K562 (cell line): ENCODE measurements around the gene LRCOL1. TPM values are rescaled to one million over a fixed set of nuclear protein-coding genes. Genes with fewer than 3 reads are reported as not detected.

Source experiments
- ATAC-seq: fragments of 200-7000 bp; cut with Tn5 transposase; 3 replicates; pipeline ENCODE4 v1.9.1; 2020; ENCODE audit warnings: moderate library complexity
- BruUV-seq: library from RNA; stranded (reverse); fragments of 400-500 nt; replicated peaks from 2 replicates; lab custom pipeline; 2021; lab: Mats Ljungman, UMichigan
- CTCF ChIA-PET: fragments of 300-600 bp; formaldehyde crosslinking; extraction: SDS; loops from one replicate; lab custom pipeline; 2021; ENCODE audit warnings: low intra/inter-chr PET ratio; lab: Yijun Ruan, JAX
- POLR2A ChIA-PET: fragments of 300-600, 350-650 bp; sonication (Branson Sonifier 250); formaldehyde crosslinking; extraction: SDS; loops from one replicate; lab custom pipeline; 2021; ENCODE audit warnings: antibody characterized with exemption, inconsistent platforms; lab: Yijun Ruan, JAX
- DNase-seq, 4 experiments: peaks; one replicate each; pipeline versions ENCODE4 v3.0.0 to v3.0.0-alpha.2; 2011 to 2018; ENCODE audit warnings: low spot score in 3 of 4, mixed read lengths in 3 of 4; ENCODE audit errors: extremely low read depth in 1 of 4
- FAIRE-seq: peaks from 2 replicates; lab custom pipeline; 2011; peaks lifted over from hg19 to GRCh38; lab: Jason Lieb, UNC
- H2AFZ ChIP-seq: 2 replicates; pipeline ENCODE4 v1.6.0; 2011; ENCODE audit warnings: low read depth, low read length, control low read depth, inconsistent platforms
- H3K27ac ChIP-seq: fragments of 200-600 bp; 3 replicates; pipeline ENCODE4 v1.8.0; 2011; ENCODE audit warnings: low read depth, mild to moderate bottlenecking, control low read depth, inconsistent platforms, low read length, moderate library complexity, mixed read lengths; ENCODE audit errors: extremely low read depth
- H3K27me3 ChIP-seq, 2 experiments: fragments of 300-600 bp in 1 of 2; 2 replicates in 1 of 2; 3 replicates in 1 of 2; pipeline versions ENCODE4 v1.6.0 to v1.8.0; 2011; ENCODE audit warnings: inconsistent platforms in 2 of 2, low read length in 2 of 2, mild to moderate bottlenecking in 1 of 2, mixed read lengths in 1 of 2, moderate library complexity in 1 of 2; ENCODE audit not compliant: control insufficient read depth in 2 of 2, insufficient read depth in 2 of 2
- H3K36me3 ChIP-seq: fragments of 300-600 bp; 3 replicates; pipeline ENCODE4 v1.8.0; 2011; ENCODE audit warnings: mild to moderate bottlenecking, low read length, inconsistent platforms; ENCODE audit not compliant: control insufficient read depth, insufficient read depth
- H3K4me1 ChIP-seq, 2 experiments: fragments of 200-600 bp in 1 of 2; replicated peaks in 1 of 2; 2 replicates in 1 of 2; 3 replicates in 1 of 2; pipeline versions ENCODE4 v1.5.1 to v1.8.0; 2011; ENCODE audit warnings: inconsistent platforms in 2 of 2, low read length in 2 of 2, mild to moderate bottlenecking in 1 of 2, mixed read lengths in 1 of 2, moderate library complexity in 1 of 2; ENCODE audit not compliant: control insufficient read depth in 2 of 2, insufficient read depth in 2 of 2
- H3K4me2 ChIP-seq: 2 replicates; pipeline ENCODE4 v1.6.1; 2011; ENCODE audit warnings: low read length, control low read depth, inconsistent platforms, mixed read lengths; ENCODE audit not compliant: insufficient read depth
- H3K4me3 ChIP-seq: fragments of 200-600 bp; sonication (generic), shearing (Covaris generic); 2 replicates; pipeline ENCODE4 v1.5.1; 2016; ENCODE audit warnings: control low read depth, inconsistent platforms
- H3K79me2 ChIP-seq: fragments of 200-600 bp; 3 replicates; pipeline ENCODE4 v1.8.0; 2011; ENCODE audit warnings: low read length, inconsistent platforms; ENCODE audit not compliant: control insufficient read depth, insufficient read depth
- H3K9ac ChIP-seq, 2 experiments: 2 replicates each; pipeline versions ENCODE4 v1.6.0 to v1.6.1; 2011; ENCODE audit warnings: low read depth in 2 of 2, low read length in 2 of 2, control low read depth in 1 of 2, inconsistent platforms in 1 of 2, mild to moderate bottlenecking in 1 of 2, mixed read lengths in 1 of 2; ENCODE audit not compliant: insufficient read depth in 1 of 2
- H3K9me1 ChIP-seq: one replicate; pipeline ENCODE4 v1.6.0; 2011; ENCODE audit warnings: inconsistent platforms, mild to moderate bottlenecking, low read length, moderate library complexity; ENCODE audit not compliant: control insufficient read depth, insufficient read depth
- H3K9me3 ChIP-seq: replicated peaks from 2 replicates; pipeline ENCODE4 v1.5.1; 2011; ENCODE audit warnings: low read depth, low read length, inconsistent platforms; ENCODE audit not compliant: control insufficient read depth, insufficient read depth
- H4K20me1 ChIP-seq: replicated peaks from 2 replicates; pipeline ENCODE4 v1.6.1; 2011; ENCODE audit warnings: low read length, inconsistent platforms, mixed read lengths; ENCODE audit not compliant: control insufficient read depth, insufficient read depth
- CBX5 ChIP-seq: IDR thresholded peaks from 2 replicates; pipeline ENCODE4 v1.6.1; 2014; ENCODE audit warnings: low read depth, borderline replicate concordance
- CHD4 ChIP-seq: fragments of 200-600 bp; sonication (generic); IDR thresholded peaks from 3 replicates; pipeline ENCODE4 v1.6.1; 2012; ENCODE audit warnings: low read depth, mild to moderate bottlenecking, mixed read lengths, low read length, inconsistent platforms; ENCODE audit not compliant: insufficient read depth, insufficient replicate concordance, poor library complexity, severe bottlenecking
- CREB3 ChIP-seq: fragments of 450-650 bp; conservative IDR thresholded peaks from 2 replicates; pipeline ENCODE4 v1.6.1; 2016; ENCODE audit warnings: missing genetic modification characterization, low read depth, mild to moderate bottlenecking, missing compliant biosample characterization, moderate library complexity
- FOXK1 ChIP-seq: sonication (generic); formaldehyde crosslinking; IDR thresholded peaks from 2 replicates; pipeline ENCODE4 v1.8.0; 2022; ENCODE audit warnings: missing genetic modification reagents, mild to moderate bottlenecking, borderline replicate concordance
- GATA2 ChIP-seq: sonication (generic); formaldehyde crosslinking; IDR thresholded peaks from 2 replicates; pipeline ENCODE4 v1.4.0; 2020; ENCODE audit warnings: mild to moderate bottlenecking, missing genetic modification reagents
- HNRNPLL ChIP-seq: fragments of 200-400 bp; formaldehyde crosslinking; IDR thresholded peaks from 2 replicates; pipeline ENCODE4 v1.6.1; 2017; ENCODE audit warnings: low read length, low read depth, mild to moderate bottlenecking; ENCODE audit not compliant: poor library complexity, severe bottlenecking
- MXI1 ChIP-seq: IDR thresholded peaks from 2 replicates; pipeline ENCODE4 v1.6.1; 2011; ENCODE audit warnings: low read depth, mild to moderate bottlenecking, improper control_type of control experiment, low read length
- MYBL2 ChIP-seq, 2 experiments: fragments of 450-650 bp in 1 of 2; sonication (generic) in 1 of 2; formaldehyde crosslinking in 1 of 2; IDR thresholded peaks; 2 replicates each; pipeline versions ENCODE4 v1.6.1 to v1.8.1; 2017 to 2022; ENCODE audit warnings: borderline replicate concordance in 1 of 2, inconsistent platforms in 1 of 2, low read depth in 1 of 2, mild to moderate bottlenecking in 1 of 2, missing genetic modification reagents in 1 of 2, moderate library complexity in 1 of 2
- NFRKB ChIP-seq: fragments of 450-650 bp; IDR thresholded peaks from 2 replicates; pipeline ENCODE4 v1.6.1; 2016; ENCODE audit warnings: low read depth
- NR0B1 ChIP-seq: fragments of 450-650 bp; IDR thresholded peaks from one replicate; pipeline ENCODE4 v1.6.1; 2018; ENCODE audit warnings: mild to moderate bottlenecking, moderate library complexity; ENCODE audit not compliant: partially characterized antibody
- POLR2A ChIP-seq: fragments of 450-650 bp; conservative IDR thresholded peaks from 2 replicates; pipeline ENCODE4 v1.6.1; 2016
- POLR2B ChIP-seq: fragments of 450-650 bp; IDR thresholded peaks from 2 replicates; pipeline ENCODE4 v1.6.1; 2018; ENCODE audit warnings: low read depth; ENCODE audit not compliant: partially characterized antibody
- PTTG1 ChIP-seq: fragments of 450-650 bp; IDR thresholded peaks from 2 replicates; pipeline ENCODE4 v1.6.1; 2016; ENCODE audit warnings: low read depth, mild to moderate bottlenecking, missing genetic modification characterization, missing compliant biosample characterization
- SETDB1 ChIP-seq: IDR thresholded peaks from one replicate; pipeline ENCODE4 v1.6.1; 2012; ENCODE audit warnings: low read length, control low read depth, inconsistent platforms
- TCFL5 ChIP-seq: fragments of 250-450 bp; sonication (Bioruptor Pico); conservative IDR thresholded peaks from 2 replicates; pipeline ENCODE4 v1.6.1; 2021; ENCODE audit warnings: mild to moderate bottlenecking, moderate library complexity, matching md5 sums
- WHSC1 ChIP-seq: IDR thresholded peaks from one replicate; pipeline ENCODE4 v1.6.1; 2012; ENCODE audit warnings: low read length, control low read depth, inconsistent platforms
- ZBTB34 ChIP-seq: fragments of 250-450 bp; sonication (Bioruptor Pico); IDR thresholded peaks from 2 replicates; pipeline ENCODE4 v1.8.0; 2021; ENCODE audit warnings: mild to moderate bottlenecking, moderate library complexity
- ZNF174 ChIP-seq: fragments of 250-450 bp; sonication (Bioruptor Pico); IDR thresholded peaks from 2 replicates; pipeline ENCODE4 v1.4.0; 2020; ENCODE audit warnings: mild to moderate bottlenecking
- ZNF445 ChIP-seq: fragments of 250-450 bp; sonication (Bioruptor Pico); IDR thresholded peaks from 2 replicates; pipeline ENCODE4 v1.4.0; 2020; ENCODE audit warnings: low read depth, mild to moderate bottlenecking, moderate library complexity
- WGBS: fragments of 100-300 bp; shearing (Covaris generic); methylation state at CpG from one replicate; pipeline ENCODE4 v1.1.6; 2016; ENCODE audit warnings: low coverage, mixed read lengths; ENCODE audit not compliant: insufficient coverage; ENCODE audit errors: missing lambda C conversion rate; 5-methylcytosine and 5-hydroxymethylcytosine counted together
- in situ Hi-C: fragments of 300-500 bp; cut with MboI; formaldehyde crosslinking; loops from 4 replicates; pipeline ENCODE4 v1.15.0; 2018; ENCODE audit warnings: inconsistent platforms, mixed read lengths
- intact Hi-C: fragments of 100-400 bp; cut with micrococcal nuclease; formaldehyde crosslinking; loops from 2 replicates; pipeline ENCODE4 v1.14.2; 2022
- polyA plus RNA-seq, 8 experiments: library from polyadenylated mRNA; depleted of rRNA in 4 of 8; stranded (reverse) in 5 of 8; unstranded in 3 of 8; fragments of >200 nt; fragmentation: Nextera tagmentation in 2 of 8; fragmentation: Illumina TruSeq in 1 of 8; extraction: Ambion mirVana in 2 of 8; extraction: Trizol in 1 of 8; gene quantifications; 2 replicates each; pipeline versions ENCODE4 v1.2.1 to v1.2.3, GENCODE V29; 2011 to 2014; ENCODE audit warnings: inconsistent platforms in 1 of 8, missing spikeins in 1 of 8
- total RNA-seq, 7 experiments: library from RNA; depleted of rRNA in 6 of 7; stranded (reverse); fragments of >200 nt in 6 of 7; fragmentation: Illumina TruSeq in 2 of 7; extraction: Trizol in 2 of 7; gene quantifications; 2 replicates each; pipeline versions ENCODE4 v1.2.1 to v1.2.3, GENCODE V29; 2011 to 2021; ENCODE audit warnings: low replicate concordance in 1 of 7

Gene LRCOL1
- total and polyA plus RNA-seq, 9 of the 15 experiments (the other 6 are each of a cell fraction or from before 2014, with no cell fraction given) = not detected

GRCh38 chr12:132614029-132614428 is 3.6 kb upstream of the LRCOL1 start:
- intact Hi-C loops = no loop called here
- peaks cover 26 to 33% of the 10 kb centered on the region in 2 experiments; a peak in 4 of 5 replicates for H3K27me3 ChIP-seq
- H3K9ac ChIP-seq = no peak overlapping the region
- H3K9me1 ChIP-seq = no peaks in the 10 kb centered on the region
- no peaks in the 10 kb centered on the region for H3K36me3 ChIP-seq
- BruUV-seq = no TSS peak
- H3K79me2 ChIP-seq = no peaks in the 10 kb centered on the region
- peaks cover 0 to 13% of the 10 kb centered on the region in 2 experiments; a peak in 2 of 5 replicates for H3K4me1 ChIP-seq
- H3K4me3 ChIP-seq = no peak overlapping the region
- no peak for FAIRE-seq
- TF ChIP-seq GATA2 (no peak), POLR2A (no peak), NFRKB (no peak), FOXK1 (CRISPR knock-in tag) (no peak), SETDB1 (no peak), TCFL5 (no peak), PTTG1 (tag) (no peak), ZNF174 (no peak), CHD4 (no peak), NR0B1 (no peak), POLR2B (no peak), WHSC1 (no peak), ZBTB34 (CRISPR knock-in tag) (no peak), CREB3 (tag) (no peak), MYBL2 (IDR thresholded peaks at IDR 0.05; ENCODE audit: low read depth) (no peak), MYBL2 (CRISPR knock-in tag; IDR thresholded peaks at IDR 0.05; ENCODE audit: borderline replicate concordance) (no peak), ZNF445 (CRISPR knock-in tag) (no peak), CBX5 (no peak), HNRNPLL (no peak), MXI1 (no peak)
- TF ChIP-seq, all 486 proteins: peak for 0
- 3% methylated on average over 5 of the region's 5 CpGs for WGBS
- POLR2A ChIA-PET = interaction anchor here (1.5 kb wide), 1 partner anchor 64 kb away, joined by 3 read pairs; no protein-coding TSS in a partner anchor
- in situ Hi-C loops = no loop called here
- no peak overlapping the region for H3K27ac ChIP-seq
- H4K20me1 ChIP-seq = no peaks in the 10 kb centered on the region; the same call in 1 of the 2 replicates
- no peak overlapping the region for H3K4me2 ChIP-seq
- no peak overlapping the region for H2AFZ ChIP-seq
- H3K9me3 ChIP-seq = peaks cover 10% of the 10 kb centered on the region
- CTCF ChIA-PET = interaction anchor here (2.1 kb wide), 1 partner anchor 13 kb away, joined by 9 read pairs; no protein-coding TSS in a partner anchor
- no peak for DNase-seq
- no peak for ATAC-seq
